HAP-1 (cell line): Measurements from ENCODE around the gene RUFY2.
A peak's percentile ranks its signal among the peaks of the same experiment; 100 is the strongest.
"Not testable (repeated sequence)": the region's sequence is repeated elsewhere in the genome, so short reads cannot be mapped to it uniquely, and the experiment has no call there.

Experiments
- DNase-seq, 2 experiments: peaks; one replicate each; pipeline ENCODE4 v3.0.0-alpha.2; 2016 to 2020; ENCODE audit warnings: low spot score in 2 of 2
- H3K27me3 ChIP-seq: fragments of 250-450 bp; sonication (Bioruptor Pico); 2 replicates; pipeline ENCODE4 v1.5.1; 2020; ENCODE audit warnings: low read depth, mild to moderate bottlenecking, moderate library complexity
- H3K36me3 ChIP-seq: fragments of 250-450 bp; sonication (Bioruptor Pico); replicated peaks from 2 replicates; pipeline ENCODE4 v1.5.1; 2020; ENCODE audit warnings: mild to moderate bottlenecking
- H3K4me1 ChIP-seq: fragments of 250-450 bp; sonication (Bioruptor Pico); 2 replicates; pipeline ENCODE4 v1.5.1; 2020; ENCODE audit warnings: mild to moderate bottlenecking
- H3K4me3 ChIP-seq: fragments of 250-450 bp; sonication (Bioruptor Pico); 2 replicates; pipeline ENCODE4 v1.5.1; 2020; ENCODE audit warnings: mild to moderate bottlenecking, moderate library complexity
- H3K9me3 ChIP-seq: fragments of 250-450 bp; sonication (Bioruptor Pico); 2 replicates; pipeline ENCODE4 v1.5.1; 2020; ENCODE audit warnings: mild to moderate bottlenecking, moderate library complexity
- in situ Hi-C: fragments of 300-500 bp; cut with MboI; formaldehyde crosslinking; loops from 3 replicates; pipeline ENCODE4 v1.14.3; 2020; ENCODE audit warnings: low sequenced_read_pairs, inconsistent platforms, mixed read lengths

RUFY2 gene

GRCh38 chr10:68406815-68407548, at the start of gene RUFY2:
Gene RUFY2, minus strand, starts transcription at chr10:68407277. Its CDS starts 88 bp downstream, at chr10:68407189.
- peak within 1 kb of the TSS; percentile 97 for H3K4me3 ChIP-seq
- no peaks in the 10 kb centered on the region for H3K9me3 ChIP-seq
- no peaks in the 10 kb centered on the region for H3K36me3 ChIP-seq
- H3K4me1 ChIP-seq: peaks cover 3% of the 10 kb centered on the region; the same call in 1 of the 2 replicates
- in situ Hi-C loops: no loop called here
- peak; percentile 65 to 87 for DNase-seq
- no peaks in the 10 kb centered on the region for H3K27me3 ChIP-seq

- H3K4me1 ChIP-seq, H3K27me3 ChIP-seq, in situ Hi-C loops, H3K4me3 ChIP-seq, H3K9me3 ChIP-seq: not testable (repeated sequence)
- peaks cover 35% of the 10 kb centered on the region for H3K36me3 ChIP-seq
- DNase-seq: peak in 1 of 2 experiments; percentile 21
These were observed 42.6 kb upstream of the RUFY2 start for GRCh38 chr10:68449698-68450097.

- in situ Hi-C loops: no loop called here
- H3K9me3 ChIP-seq: no peaks in the 10 kb centered on the region
- no peaks in the 10 kb centered on the region for H3K27me3 ChIP-seq
- H3K4me3 ChIP-seq: no peak overlapping the region
- H3K4me1 ChIP-seq: no peaks in the 10 kb centered on the region
- peaks cover 25% of the 10 kb centered on the region for H3K36me3 ChIP-seq
- DNase-seq: no peak
These were observed 39.1 kb upstream of the RUFY2 start for GRCh38 chr10:68446179-68446578.

- no peaks in the 10 kb centered on the region for H3K9me3 ChIP-seq
- peaks cover 26% of the 10 kb centered on the region for H3K36me3 ChIP-seq
- no peaks in the 10 kb centered on the region for H3K4me1 ChIP-seq
- DNase-seq: no peak
- H3K27me3 ChIP-seq: no peaks in the 10 kb centered on the region
- no peak overlapping the region for H3K4me3 ChIP-seq
- in situ Hi-C loops: no loop called here
These were observed 35.9 kb upstream of the RUFY2 start for GRCh38 chr10:68442971-68443370.

GRCh38 chr10:68440898-68441297, 33.8 kb upstream of the RUFY2 start:
- no peaks in the 10 kb centered on the region for H3K4me1 ChIP-seq
- no peaks in the 10 kb centered on the region for H3K27me3 ChIP-seq
- H3K4me3 ChIP-seq: no peak overlapping the region
- no peaks in the 10 kb centered on the region for H3K9me3 ChIP-seq
- H3K36me3 ChIP-seq: peaks cover 39% of the 10 kb centered on the region
- no peak for DNase-seq
- in situ Hi-C loops: no loop called here

GRCh38 chr10:68435803-68436202, 28.7 kb upstream of the RUFY2 start:
- in situ Hi-C loops: no loop called here
- Histone ChIP-seq H3K27me3 (no peaks in the 10 kb centered on the region), H3K4me3 (no peak overlapping the region), H3K9me3 (no peaks in the 10 kb centered on the region), H3K36me3 (peaks cover 45% of the 10 kb centered on the region), H3K4me1 (no peaks in the 10 kb centered on the region)
- DNase-seq: no peak

- Histone ChIP-seq H3K4me1 (no peaks in the 10 kb centered on the region), H3K9me3 (no peaks in the 10 kb centered on the region), H3K4me3 (no peak overlapping the region), H3K27me3 (no peaks in the 10 kb centered on the region), H3K36me3 (peaks cover 41% of the 10 kb centered on the region)
- no peak for DNase-seq
- in situ Hi-C loops: no loop called here
These were observed 27.6 kb upstream of the RUFY2 start for GRCh38 chr10:68434657-68435056.

- no peak overlapping the region for H3K4me3 ChIP-seq
- H3K36me3 ChIP-seq: peaks cover 20% of the 10 kb centered on the region
- no peaks in the 10 kb centered on the region for H3K9me3 ChIP-seq
- no peaks in the 10 kb centered on the region for H3K4me1 ChIP-seq
- no peaks in the 10 kb centered on the region for H3K27me3 ChIP-seq
- in situ Hi-C loops: no loop called here
- DNase-seq: no peak
These were observed 21.5 kb upstream of the RUFY2 start for GRCh38 chr10:68428396-68429104.

GRCh38 chr10:68424454-68425014, 17.5 kb upstream of the RUFY2 start:
- Histone ChIP-seq H3K4me3 (no peak overlapping the region), H3K4me1 (no peaks in the 10 kb centered on the region), H3K36me3 (peaks cover 19% of the 10 kb centered on the region), H3K9me3 (no peaks in the 10 kb centered on the region), H3K27me3 (no peaks in the 10 kb centered on the region)
- in situ Hi-C loops: no loop called here
- no peak for DNase-seq

GRCh38 chr10:68423522-68423921, 16.4 kb upstream of the RUFY2 start:
- H3K4me3 ChIP-seq: no peak overlapping the region
- in situ Hi-C loops: no loop called here
- H3K9me3 ChIP-seq: no peaks in the 10 kb centered on the region
- no peak for DNase-seq
- H3K4me1 ChIP-seq: no peaks in the 10 kb centered on the region
- H3K27me3 ChIP-seq: no peaks in the 10 kb centered on the region
- peaks cover 21% of the 10 kb centered on the region for H3K36me3 ChIP-seq

- DNase-seq: no peak
- Histone ChIP-seq H3K4me1 (no peaks in the 10 kb centered on the region), H3K36me3 (peaks cover 39% of the 10 kb centered on the region), H3K4me3 (no peak overlapping the region), H3K9me3 (no peaks in the 10 kb centered on the region), H3K27me3 (no peaks in the 10 kb centered on the region)
- in situ Hi-C loops: no loop called here
These were observed 12.3 kb upstream of the RUFY2 start for GRCh38 chr10:68419376-68419775.

GRCh38 chr10:68408898-68409518, 1.9 kb upstream of the RUFY2 start:
- no peak for DNase-seq
- H3K4me3 ChIP-seq: no peak overlapping the region
- H3K36me3 ChIP-seq: 0 out of 2 replicates have a peak, but pooled peaks cover 3% of the 10 kb centered on the region
- H3K4me1 ChIP-seq: peaks cover 3% of the 10 kb centered on the region; the same call in 1 of the 2 replicates
- no peaks in the 10 kb centered on the region for H3K9me3 ChIP-seq
- in situ Hi-C loops: no loop called here
- H3K27me3 ChIP-seq: no peaks in the 10 kb centered on the region

- in situ Hi-C loops: no loop called here
- DNase-seq: peak; percentile 61 to 76
- H3K4me1 ChIP-seq: peaks cover 7% of the 10 kb centered on the region
- no peaks in the 10 kb centered on the region for H3K9me3 ChIP-seq
- no peaks in the 10 kb centered on the region for H3K36me3 ChIP-seq
- H3K4me3 ChIP-seq: peak overlapping the region; percentile 97
- no peaks in the 10 kb centered on the region for H3K27me3 ChIP-seq
These were observed 814 bp downstream of the RUFY2 start for GRCh38 chr10:68406111-68406814.
